ENCODE results near the gene CKAP4. TPM values are rescaled to one million over a fixed set of nuclear protein-coding genes. Genes with fewer than 3 reads are reported as not detected.

Gene CKAP4
- total RNA-seq, 1 donor from 2014 or later: 40.3 TPM

DNA sequence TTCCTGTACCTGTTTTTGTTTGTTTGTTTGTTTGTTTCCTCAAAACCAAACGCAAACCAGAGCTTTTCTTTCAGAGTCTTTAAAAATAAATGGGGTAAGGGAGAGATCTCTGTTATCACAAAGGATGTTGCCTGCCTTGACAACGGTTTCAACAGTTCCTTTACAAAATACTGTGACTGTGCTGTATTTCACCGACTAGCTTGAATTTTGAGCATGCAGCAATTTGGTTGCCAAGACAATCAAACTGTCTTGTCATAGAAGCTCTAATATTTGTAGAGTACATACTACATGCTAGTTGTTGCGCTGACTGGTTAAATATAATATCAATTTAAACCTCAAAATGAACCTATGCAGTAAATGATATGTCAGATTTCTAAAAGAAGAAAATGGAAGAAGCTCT is 32.3 kb upstream of the CKAP4 start:
- Histone ChIP-seq H3K36me3 (no peaks in the 10 kb centered on the region), H3K27me3 (no peaks in the 10 kb centered on the region), H3K4me1 (peaks cover 4% of the 10 kb centered on the region), H3K4me3 (no peak overlapping the region), H3K9me3 (no peaks in the 10 kb centered on the region), H3K27ac (no peak overlapping the region)
- TF ChIP-seq CTCF (IDR thresholded peaks at IDR 0.05): no peak
- ATAC-seq: no peak
- intact Hi-C loops (cut with DNase I): loop anchor here (5.0 kb wide), 1 partner anchor 53 kb away; no protein-coding TSS in a partner anchor
- no peak for DNase-seq

DNA sequence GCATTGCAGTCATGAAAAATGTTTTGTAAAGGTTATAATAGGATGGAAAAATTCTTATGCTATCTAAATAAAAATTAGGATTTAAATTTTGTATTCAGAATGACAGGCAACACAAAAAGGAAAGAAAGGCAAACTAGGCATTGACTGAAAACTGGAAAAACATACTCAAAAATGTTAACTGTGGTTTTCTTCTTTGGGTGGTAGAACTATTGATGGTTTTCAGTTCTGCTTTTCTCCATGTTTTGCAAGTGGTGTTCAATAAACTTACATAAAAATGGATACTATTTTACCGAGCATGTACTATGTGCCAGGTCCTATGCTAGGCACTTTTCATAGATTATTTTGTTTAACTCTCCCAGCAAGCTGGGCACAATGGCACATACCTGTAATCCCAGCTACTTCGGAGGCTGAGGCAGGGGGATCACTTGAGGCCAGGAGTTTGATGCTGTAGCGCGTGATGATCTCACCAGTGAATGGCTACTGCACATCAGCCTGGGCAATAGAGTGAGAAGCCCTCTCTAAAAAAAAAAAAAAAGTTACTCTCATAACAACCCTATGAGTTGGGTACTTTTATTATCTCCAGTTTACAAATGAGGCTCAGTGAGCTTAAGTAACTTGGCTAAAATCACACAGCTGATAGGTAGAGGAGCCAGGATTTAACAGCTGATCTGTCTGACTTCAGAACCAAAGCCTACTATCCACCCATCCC is 28.4 kb upstream of the CKAP4 start:
- intact Hi-C loops (cut with DNase I): no loop called here
- Histone ChIP-seq H3K9me3 (no peaks in the 10 kb centered on the region), H3K4me1 (peaks cover 11% of the 10 kb centered on the region), H3K27me3 (no peaks in the 10 kb centered on the region), H3K4me3 (no peak overlapping the region), H3K27ac (no peak overlapping the region), H3K36me3 (no peaks in the 10 kb centered on the region)
- no peak for ATAC-seq
- DNase-seq: no peak
- TF ChIP-seq CTCF (IDR thresholded peaks at IDR 0.05): no peak

GRCh38 chr12:106275458-106275857 is 27.6 kb upstream of the CKAP4 start:
- Histone ChIP-seq H3K27ac (no peak overlapping the region), H3K27me3 (no peaks in the 10 kb centered on the region), H3K4me1 (peaks cover 11% of the 10 kb centered on the region), H3K36me3 (no peaks in the 10 kb centered on the region), H3K9me3 (no peaks in the 10 kb centered on the region), H3K4me3 (no peak overlapping the region)
- ATAC-seq (no peak), DNase-seq (no peak)
- intact Hi-C loops (cut with DNase I): no loop called here
- no peak for TF ChIP-seq CTCF (IDR thresholded peaks at IDR 0.05)

GRCh38 chr12:106274575-106275121 is 26.8 kb upstream of the CKAP4 start:
- Histone ChIP-seq H3K27ac (peak overlapping the region; percentile 36), H3K4me3 (no peak overlapping the region), H3K36me3 (no peaks in the 10 kb centered on the region), H3K27me3 (no peaks in the 10 kb centered on the region), H3K4me1 (peaks cover 11% of the 10 kb centered on the region), H3K9me3 (no peaks in the 10 kb centered on the region)
- no peak for DNase-seq
- TF ChIP-seq CTCF (IDR thresholded peaks at IDR 0.05): no peak
- ATAC-seq: peak; percentile 74
- intact Hi-C loops (cut with DNase I): no loop called here

DNA sequence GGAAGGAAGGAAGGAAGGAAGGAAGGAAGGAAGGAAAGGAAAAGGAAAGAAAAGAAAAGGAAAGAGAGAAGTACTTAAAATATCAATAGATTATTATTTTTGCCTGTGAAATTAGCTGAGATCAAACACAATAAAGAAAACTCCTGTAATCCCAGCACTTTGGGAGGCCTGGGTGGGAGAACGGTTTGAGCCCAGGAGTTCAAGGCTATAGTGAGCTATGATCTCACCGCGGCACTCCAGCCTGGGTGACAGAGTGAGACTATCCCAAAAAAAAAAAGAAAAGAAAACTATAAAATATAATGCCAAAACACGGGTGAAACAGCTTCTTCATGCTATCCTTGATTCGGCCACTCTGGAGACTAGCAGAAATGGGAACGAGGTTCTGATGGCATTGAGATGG is 26.2 kb upstream of the CKAP4 start:
- no peak overlapping the region for H3K4me3 ChIP-seq
- no peaks in the 10 kb centered on the region for H3K36me3 ChIP-seq
- no peaks in the 10 kb centered on the region for H3K9me3 ChIP-seq
- no peaks in the 10 kb centered on the region for H3K27me3 ChIP-seq
- ATAC-seq (no peak), DNase-seq (no peak)
- H3K4me1 ChIP-seq: peaks cover 11% of the 10 kb centered on the region
- TF ChIP-seq CTCF (IDR thresholded peaks at IDR 0.05): no peak
- no peak overlapping the region for H3K27ac ChIP-seq
- intact Hi-C loops (cut with DNase I): no loop called here
